GM20431 (cell line): Measurements from ENCODE around the gene COPG1.

ENCODE experiments used
- in situ Hi-C: fragments of 300-500 bp; cut with MseI, MboI; formaldehyde crosslinking; loops from one replicate; pipeline ENCODE4 v1.15.0; 2020; ENCODE audit warnings: low sequenced_read_pairs; ENCODE audit not compliant: unreplicated experiment

The COPG1 gene

GRCh38 chr3:129325383-129325782, 76.0 kb downstream of the COPG1 start:
- in situ Hi-C loops, result no loop called here

DNA sequence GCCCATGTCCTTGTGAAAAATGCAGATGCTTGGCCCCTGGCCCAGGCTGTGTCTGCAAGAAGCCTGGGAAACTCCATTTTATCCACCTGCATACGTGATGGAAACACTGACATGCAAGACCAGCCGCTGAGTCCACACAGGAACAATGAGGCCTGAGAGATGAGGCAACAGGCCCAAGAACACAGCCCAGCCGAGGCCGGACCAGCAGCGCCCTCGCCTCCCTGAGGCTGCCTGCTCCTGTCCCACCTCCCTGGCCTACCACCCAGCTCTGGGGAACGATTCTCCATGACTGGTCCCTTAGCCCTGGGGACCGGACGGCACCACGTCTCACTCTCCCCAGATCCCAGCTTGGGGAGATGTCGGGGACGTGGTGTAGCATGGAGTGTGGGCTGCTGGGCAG, 76.7 kb downstream of the COPG1 start:
- in situ Hi-C loops, result no loop called here

DNA sequence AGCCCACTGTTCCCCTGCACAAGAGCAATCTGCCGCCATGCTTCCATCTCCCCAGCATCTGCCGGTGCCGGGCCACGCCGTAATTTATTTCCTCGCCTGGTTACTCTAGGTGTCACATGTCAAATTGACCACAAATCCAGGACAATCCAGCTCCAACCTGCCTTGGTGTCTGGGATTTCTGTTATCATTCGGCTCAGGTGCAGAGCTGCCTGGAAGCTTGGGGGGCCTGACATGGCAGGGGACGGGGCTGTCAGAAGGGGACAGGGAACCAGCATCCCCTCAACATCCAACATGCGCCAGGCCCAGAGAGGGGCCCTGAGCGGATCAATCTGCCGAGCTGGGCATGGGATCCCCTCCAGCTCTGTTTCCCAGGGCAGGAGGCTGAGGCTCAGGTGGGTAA, 77.2 kb downstream of the COPG1 start:
- in situ Hi-C loops, result no loop called here
